ENCODE measurements around the gene TJAP1. TPM values are rescaled to one million over a fixed set of nuclear protein-coding genes. Genes with fewer than 3 reads are reported as not detected.

The TJAP1 gene
- total and polyA plus RNA-seq, 10 donors = 13.5 to 40.0 (median 33.3) TPM

- Histone ChIP-seq H3K4me3 (no peak overlapping the region), H3K36me3 (peaks cover 0 to 40% (median 11%) of the 10 kb centered on the region in 6 donors), H3K9me3 (no peaks in the 10 kb centered on the region), H3K27me3 (replicated peaks in 1 of 7) (no peaks in the 10 kb centered on the region), H3K27ac (no peak overlapping the region), H3K4me1 (peaks cover 0 to 20% (median 14%) of the 10 kb centered on the region in 6 donors)
- 89 to 95% (median 94%) methylated on average over 7 of the region's 7 CpGs for WGBS, 5 donors
- TF ChIP-seq POLR2AphosphoS5 (IDR thresholded peaks at IDR 0.05) (no peak), POLR2A (IDR thresholded peaks at IDR 0.05) (no peak), CTCF (IDR thresholded peaks at IDR 0.05 in 8 of 11, conservative IDR thresholded peaks at IDR 0.05 in 3 of 11) (no peak)
- intact Hi-C loops (cut with DNase I; ENCODE audit: low total_unique reads) = no loop called here
- DNase-seq = no peak
Observed at GRCh38 chr6:43493833-43494232, 16.5 kb downstream of the TJAP1 start.

GRCh38 chr6:43494321-43494720, 17.0 kb downstream of the TJAP1 start:
- intact Hi-C loops (cut with DNase I; ENCODE audit: low total_unique reads) = no loop called here
- WGBS, 5 donors = 87 to 99% (median 92%) methylated on average over 5 to 6 of the region's 6 CpGs
- DNase-seq = no peak
- H3K36me3 ChIP-seq = peaks cover 0 to 45% (median 16%) of the 10 kb centered on the region in 6 donors
- no peaks in the 10 kb centered on the region for H3K27me3 ChIP-seq (replicated peaks in 1 of 7)
- no peak for TF ChIP-seq POLR2AphosphoS5 (IDR thresholded peaks at IDR 0.05)
- TF ChIP-seq POLR2A (IDR thresholded peaks at IDR 0.05) = no peak
- no peak for TF ChIP-seq CTCF (IDR thresholded peaks at IDR 0.05 in 8 of 11, conservative IDR thresholded peaks at IDR 0.05 in 3 of 11)
- H3K9me3 ChIP-seq = no peaks in the 10 kb centered on the region
- H3K4me3 ChIP-seq = no peak overlapping the region
- peaks cover 0 to 23% (median 15%) of the 10 kb centered on the region in 6 donors for H3K4me1 ChIP-seq
- no peak overlapping the region for H3K27ac ChIP-seq

- H3K4me1 ChIP-seq = peaks cover 0 to 28% (median 17%) of the 10 kb centered on the region in 6 donors
- H3K27me3 ChIP-seq (replicated peaks in 1 of 7) = no peaks in the 10 kb centered on the region
- H3K27ac ChIP-seq = peak overlapping the region in 2 of 8 donors; percentile 8 to 9
- WGBS, 5 donors = 93 to 100% (median 96%) methylated on average over 4 of the region's 4 CpGs
- DNase-seq = no peak
- intact Hi-C loops (cut with DNase I; ENCODE audit: low total_unique reads) = no loop called here
- H3K9me3 ChIP-seq = no peaks in the 10 kb centered on the region
- H3K4me3 ChIP-seq = no peak overlapping the region
- H3K36me3 ChIP-seq = peaks cover 0 to 49% (median 21%) of the 10 kb centered on the region in 6 donors
- no peak for TF ChIP-seq CTCF (IDR thresholded peaks at IDR 0.05 in 8 of 11, conservative IDR thresholded peaks at IDR 0.05 in 3 of 11)
- TF ChIP-seq POLR2A (IDR thresholded peaks at IDR 0.05) = no peak
- no peak for TF ChIP-seq POLR2AphosphoS5 (IDR thresholded peaks at IDR 0.05)
Observed at GRCh38 chr6:43494766-43495165, 17.4 kb downstream of the TJAP1 start.

- H3K9me3 ChIP-seq = no peaks in the 10 kb centered on the region
- no peak overlapping the region for H3K4me3 ChIP-seq
- peaks cover 0 to 30% (median 18%) of the 10 kb centered on the region in 6 donors for H3K4me1 ChIP-seq
- WGBS, 5 donors = 64 to 78% (median 71%) methylated on average over 2 to 4 of the region's 4 CpGs
- peaks cover 0 to 56% (median 28%) of the 10 kb centered on the region in 6 donors for H3K36me3 ChIP-seq
- TF ChIP-seq CTCF (IDR thresholded peaks at IDR 0.05 in 8 of 11, conservative IDR thresholded peaks at IDR 0.05 in 3 of 11) (peak in 4 of 11 experiments; percentile 6 to 19 (median 10)), POLR2A (IDR thresholded peaks at IDR 0.05) (no peak)
- H3K27me3 ChIP-seq (replicated peaks in 1 of 7) = no peaks in the 10 kb centered on the region
- no peak for DNase-seq
- H3K27ac ChIP-seq = peak overlapping the region in 2 of 8 donors; percentile 8 to 9
- intact Hi-C loops (cut with DNase I; ENCODE audit: low total_unique reads) = no loop called here
Observed at GRCh38 chr6:43495409-43495941, 18.1 kb downstream of the TJAP1 start.
